HK-2 (cell line): Measurements from ENCODE around the gene UBXN6.

ENCODE experiments used
- DNase-seq: peaks from one replicate; pipeline ENCODE4 v3.0.0-alpha.2; 2018; ENCODE audit not compliant: unreplicated experiment

The UBXN6 gene

DNA sequence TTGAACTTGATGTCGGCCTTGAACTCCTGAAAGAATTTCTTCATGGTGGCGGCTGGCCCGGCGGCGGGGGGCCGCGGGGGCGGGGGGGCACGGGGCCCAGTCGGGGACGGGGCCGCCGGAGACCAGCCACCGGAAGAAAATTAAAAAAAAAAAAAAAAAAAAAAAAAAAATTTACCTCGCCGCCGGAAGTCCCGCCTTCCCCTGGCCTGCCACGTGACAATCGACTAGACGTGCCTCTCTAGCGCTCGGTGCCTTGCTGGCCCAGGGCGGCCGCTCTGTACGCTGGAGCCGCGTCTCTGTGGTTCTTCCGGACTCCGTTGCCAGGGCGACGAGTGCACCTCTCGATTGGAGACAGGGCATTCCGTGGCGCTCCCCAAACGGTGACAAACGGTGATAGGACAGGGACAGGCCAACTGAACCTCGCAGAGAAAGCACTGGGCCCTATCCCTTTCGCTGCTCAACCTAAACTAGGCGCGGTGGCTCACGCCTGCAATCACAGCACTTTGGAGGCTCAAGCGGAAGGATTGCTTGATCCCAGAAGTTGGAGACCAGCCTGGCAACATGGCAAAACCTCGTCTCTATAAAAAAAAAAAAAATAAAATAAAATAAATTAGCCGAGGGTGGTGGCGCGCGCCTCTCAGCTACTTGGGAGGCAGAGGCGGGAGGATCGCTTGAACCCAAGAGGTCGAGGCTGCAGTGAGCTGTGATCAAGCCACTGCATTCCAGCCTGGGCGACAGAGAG, at the start of gene UBXN6:
Gene UBXN6, minus strand, starts transcription at position 141 of the 742 bp plus-strand sequence. Its CDS starts 97 bp downstream, at position 44.
- DNase-seq: peak; percentile 95

- no peak for DNase-seq
These were observed 49.5 kb upstream of the UBXN6 start for GRCh38 chr19:4507150-4507452.

GRCh38 chr19:4506449-4507149, 49.0 kb upstream of the UBXN6 start:
- peak; percentile 56 for DNase-seq

GRCh38 chr19:4505570-4506448, 48.2 kb upstream of the UBXN6 start:
- no peak for DNase-seq

DNA sequence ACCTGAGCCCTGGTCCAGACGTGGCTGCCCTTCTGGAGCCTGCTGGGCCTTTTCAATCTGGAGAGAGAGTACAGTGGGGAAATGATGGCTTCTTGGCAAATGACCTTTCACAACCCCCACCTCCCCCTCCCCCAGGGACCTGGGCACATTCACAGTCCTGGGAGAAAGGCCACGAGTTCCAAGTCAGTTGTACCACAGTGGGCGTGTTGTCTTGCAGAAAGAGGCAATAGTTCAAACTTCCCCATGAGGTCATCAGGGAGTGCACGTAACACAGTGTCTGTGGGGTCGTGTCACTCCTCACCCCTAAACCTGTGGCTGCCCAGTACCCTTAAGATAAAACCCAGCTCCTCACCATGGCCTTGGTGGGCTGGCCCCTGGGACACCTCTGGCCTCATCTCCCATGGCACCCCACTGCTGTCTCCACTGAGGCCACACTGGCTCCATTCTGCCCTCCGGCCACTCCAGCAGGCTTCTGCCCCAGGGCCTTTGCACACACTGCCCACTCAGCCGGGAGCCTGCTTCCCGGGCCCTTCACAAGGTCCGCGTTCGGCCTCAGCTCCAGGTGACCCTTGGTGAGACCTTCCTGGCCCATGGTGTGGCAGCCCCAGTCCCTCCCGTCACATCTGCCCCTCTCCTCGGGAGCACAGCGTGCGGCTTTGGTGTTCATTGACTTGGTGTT, 47.4 kb upstream of the UBXN6 start:
- DNase-seq: no peak

- no peak for DNase-seq
These were observed 46.7 kb upstream of the UBXN6 start for GRCh38 chr19:4504297-4504701.

DNA sequence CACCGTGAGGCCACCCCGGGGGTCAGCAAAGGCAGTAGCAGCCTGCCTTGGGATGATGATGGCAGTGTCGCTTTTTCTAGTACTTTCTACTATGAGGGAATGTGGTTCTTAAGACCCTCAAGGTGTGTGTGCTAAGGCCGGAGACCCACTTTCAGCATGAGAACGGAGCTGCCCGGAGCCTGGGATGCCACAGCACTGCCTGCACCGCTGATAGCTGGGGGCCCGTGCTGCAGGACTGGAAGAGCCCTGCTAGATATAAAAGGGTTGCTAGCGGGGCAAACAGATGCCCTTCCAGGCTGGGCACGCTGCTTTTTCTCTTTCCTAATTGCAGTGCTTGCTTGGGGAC, 46.2 kb upstream of the UBXN6 start:
- no peak for DNase-seq

DNA sequence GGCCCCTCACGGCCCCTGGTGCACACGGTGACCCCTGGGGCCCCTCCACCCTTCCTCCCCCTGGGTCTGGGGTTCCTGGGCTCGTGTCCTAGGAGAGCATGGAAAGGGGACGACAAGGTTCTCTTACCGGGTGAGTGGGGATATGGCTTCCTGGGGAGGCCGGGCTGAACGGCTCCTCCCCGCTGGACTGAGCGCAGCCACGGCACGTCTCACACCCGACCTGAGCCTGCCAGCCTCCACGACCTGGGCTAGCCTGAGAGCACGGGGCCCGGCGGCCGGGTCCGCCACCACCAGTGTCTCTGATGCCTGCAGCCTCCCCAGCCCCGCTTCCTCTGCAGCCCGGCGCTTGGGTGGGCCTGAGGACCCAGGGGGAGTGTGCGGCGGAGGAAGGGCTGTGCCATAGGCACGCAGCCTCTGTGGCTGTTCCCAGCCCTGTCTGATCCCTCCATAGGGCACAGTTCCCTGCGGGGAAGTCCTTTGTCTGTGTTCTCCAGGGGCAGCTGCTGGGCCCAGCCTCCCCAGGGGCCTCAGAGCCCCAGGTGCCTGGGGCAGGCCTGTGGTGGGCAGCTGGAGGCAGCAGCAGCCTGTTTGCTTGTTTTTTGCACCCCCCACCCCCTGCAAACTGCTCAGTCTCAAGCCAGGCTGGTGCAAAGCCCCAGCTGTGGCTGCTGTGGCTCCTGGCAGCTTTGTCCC, 45.7 kb upstream of the UBXN6 start:
- no peak for DNase-seq

DNA sequence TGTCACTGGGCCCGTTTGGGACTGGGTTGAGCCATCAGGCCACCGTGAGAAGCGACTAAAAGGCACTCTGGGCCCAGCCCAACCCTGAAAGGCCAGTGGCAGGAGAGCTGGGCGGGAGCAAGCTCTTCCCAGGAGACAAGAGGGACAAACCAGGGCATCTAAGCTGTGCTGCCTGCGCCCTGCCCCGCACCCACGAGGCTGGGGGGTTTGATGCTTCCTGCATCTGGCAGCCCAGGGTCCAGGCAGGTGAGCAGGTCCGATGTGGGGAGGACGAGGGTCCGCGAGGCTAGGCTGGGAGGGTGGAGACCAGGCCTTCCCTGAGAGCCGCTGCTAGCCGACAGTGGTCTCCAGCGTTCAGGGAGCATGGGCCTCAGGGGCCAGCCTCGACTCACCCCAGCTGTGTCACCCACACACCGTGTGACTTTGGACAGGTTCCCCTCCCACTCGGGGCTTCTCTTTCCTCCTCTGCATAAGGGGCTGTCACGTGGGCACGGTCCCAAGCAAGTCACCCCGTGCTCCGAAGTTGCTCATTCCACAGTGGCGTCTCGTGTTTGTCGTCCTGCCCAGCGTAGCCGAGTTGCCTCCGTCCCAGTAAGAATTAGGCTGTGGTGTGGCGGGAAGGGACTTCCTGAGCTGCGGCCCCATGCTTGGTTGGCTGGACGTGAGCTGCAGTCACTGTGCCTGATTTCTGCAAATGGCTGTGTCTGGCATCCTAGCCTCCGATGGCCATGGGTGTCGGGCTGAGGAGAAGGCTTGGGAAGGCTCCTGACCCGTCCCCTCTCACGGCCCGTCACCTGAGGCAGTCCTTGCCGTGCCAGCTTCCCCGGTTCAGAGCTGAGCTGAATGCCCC, 44.9 kb upstream of the UBXN6 start:
- DNase-seq: no peak

- no peak for DNase-seq
These were observed 44.1 kb upstream of the UBXN6 start for GRCh38 chr19:4501691-4502090.

DNA sequence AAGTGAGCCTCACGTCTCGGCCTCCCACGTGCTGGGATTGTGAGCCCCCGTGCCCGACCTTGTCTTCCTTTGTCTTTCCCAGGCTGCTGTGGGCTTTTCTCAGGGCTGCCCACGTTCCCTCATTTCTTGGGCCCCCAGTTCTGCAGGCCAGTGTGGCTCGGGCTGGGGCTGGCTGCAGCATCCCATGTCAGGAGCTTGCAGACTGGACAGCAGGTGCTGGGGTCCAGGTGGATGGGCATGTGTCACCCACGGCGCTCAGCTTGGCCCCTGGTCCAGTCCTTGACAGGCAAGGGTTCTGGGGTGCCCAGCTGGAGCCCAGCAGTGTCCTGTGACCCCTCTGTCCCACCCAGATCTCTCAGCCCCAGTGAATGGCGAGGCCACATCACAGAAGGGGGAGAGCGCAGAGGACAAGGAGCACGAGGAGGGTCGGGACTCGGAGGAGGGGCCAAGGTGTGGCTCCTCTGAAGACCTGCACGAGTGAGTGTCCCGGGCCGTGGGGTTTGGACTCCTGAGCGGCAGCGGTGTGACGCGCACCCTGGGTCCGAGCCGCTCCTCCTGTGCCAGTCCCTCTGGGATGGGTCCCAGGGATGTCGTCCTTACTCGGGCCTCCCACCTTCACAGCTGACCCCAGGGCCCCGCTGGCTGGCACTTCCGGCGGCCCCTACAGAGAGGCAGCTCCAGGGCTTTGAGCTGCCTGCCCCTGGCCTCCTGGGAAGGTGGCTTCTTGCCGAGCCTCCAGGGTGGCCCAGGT, 43.4 kb upstream of the UBXN6 start:
- DNase-seq: no peak

GRCh38 chr19:4499855-4500254, 42.3 kb upstream of the UBXN6 start:
- no peak for DNase-seq

DNA sequence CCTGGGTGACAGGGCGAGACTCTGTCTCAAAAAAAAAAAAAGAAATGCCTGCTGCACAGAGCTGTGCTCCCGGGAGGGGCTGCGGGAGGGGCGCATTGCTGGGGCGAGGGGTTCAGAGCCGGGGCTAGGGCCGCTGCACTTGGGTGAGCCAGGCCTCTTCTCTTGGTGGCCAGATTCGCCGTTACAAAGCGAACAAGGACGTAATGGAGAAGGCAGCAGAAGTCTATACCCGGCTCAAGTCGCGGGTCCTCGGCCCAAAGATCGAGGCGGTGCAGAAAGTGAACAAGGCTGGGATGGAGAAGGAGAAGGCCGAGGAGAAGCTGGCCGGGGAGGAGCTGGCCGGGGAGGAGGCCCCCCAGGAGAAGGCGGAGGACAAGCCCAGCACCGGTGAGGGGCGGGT, 41.7 kb upstream of the UBXN6 start:
- no peak for DNase-seq

- no peak for DNase-seq
These were observed 41.1 kb upstream of the UBXN6 start for GRCh38 chr19:4498694-4499093.

GRCh38 chr19:4497770-4498389, 40.3 kb upstream of the UBXN6 start:
- DNase-seq: no peak

GRCh38 chr19:4496304-4496703, 38.7 kb upstream of the UBXN6 start:
- DNase-seq: no peak

DNA sequence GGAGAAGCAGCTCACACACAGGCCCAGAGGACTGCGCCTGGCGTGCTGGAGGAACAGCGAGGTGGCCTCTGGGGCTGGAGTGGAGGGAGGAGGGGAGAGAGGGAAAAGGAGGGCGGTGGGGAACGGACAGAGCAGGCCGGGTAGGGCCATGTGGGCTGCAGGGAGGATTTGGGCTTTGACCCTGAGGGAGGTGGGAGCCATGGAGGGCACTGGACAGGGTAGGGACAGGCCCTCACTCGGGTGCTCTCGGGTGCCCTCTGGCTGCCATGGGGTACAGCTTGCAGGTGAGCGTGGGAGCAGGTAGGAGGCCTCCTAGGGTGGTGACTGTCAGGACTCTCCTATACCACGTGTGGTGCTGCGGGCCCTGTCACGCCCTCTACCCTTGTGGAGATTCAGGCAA, 37.9 kb upstream of the UBXN6 start:
- DNase-seq: no peak

GRCh38 chr19:4494691-4495064, 37.1 kb upstream of the UBXN6 start:
- DNase-seq: no peak

DNA sequence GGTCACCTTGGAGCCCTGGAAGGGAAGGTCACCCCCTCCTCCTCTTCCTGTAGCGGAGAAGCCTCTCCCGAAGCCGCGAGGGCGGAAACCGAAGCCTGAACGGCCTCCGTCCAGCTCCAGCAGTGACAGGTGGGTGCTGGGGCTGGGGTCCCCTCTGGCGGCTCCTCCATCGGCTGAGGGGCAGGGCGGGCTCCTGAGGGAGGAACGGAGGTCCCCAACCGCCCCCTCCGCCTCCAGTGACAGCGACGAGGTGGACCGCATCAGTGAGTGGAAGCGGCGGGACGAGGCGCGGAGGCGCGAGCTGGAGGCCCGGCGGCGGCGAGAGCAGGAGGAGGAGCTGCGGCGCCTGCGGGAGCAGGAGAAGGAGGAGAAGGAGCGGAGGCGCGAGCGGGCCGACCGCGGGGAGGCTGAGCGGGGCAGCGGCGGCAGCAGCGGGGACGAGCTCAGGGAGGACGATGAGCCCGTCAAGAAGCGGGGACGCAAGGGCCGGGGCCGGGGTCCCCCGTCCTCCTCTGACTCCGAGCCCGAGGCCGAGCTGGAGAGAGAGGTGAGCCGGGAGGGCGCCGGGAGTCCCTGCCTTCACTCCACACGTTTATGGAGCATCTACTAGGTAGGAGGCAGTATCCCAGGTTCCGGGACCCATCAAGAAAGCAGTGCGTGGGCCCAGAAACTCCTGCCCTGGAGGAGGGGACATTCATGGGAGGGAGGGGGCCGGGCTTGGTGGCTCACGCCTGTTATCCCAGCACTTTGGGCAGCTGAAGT, 36.5 kb upstream of the UBXN6 start:
- no peak for DNase-seq
